Stimulated activated CD4-positive, alpha-beta T cell treated with anti-CD3 and anti-CD28 coated beads, TNF-alpha, amount 100 ng/mL, for 1 hour (primary cell): ENCODE results near the gene SEC14L1.

Experiments
- DNase-seq, 3 donors: peaks; one replicate each; pipeline ENCODE4 v3.0.0-alpha.2; 2020; ENCODE audit warnings: low read depth in 3 of 3, low spot score in 1 of 3

SEC14L1 gene

GRCh38 chr17:77160875-77161530 is 20.2 kb downstream of the SEC14L1 start:
- DNase-seq: no peak

GRCh38 chr17:77161953-77162352 is 21.2 kb downstream of the SEC14L1 start:
- DNase-seq: no peak

- DNase-seq: no peak
Observed at GRCh38 chr17:77163001-77163400, 22.2 kb downstream of the SEC14L1 start.

GRCh38 chr17:77163511-77164280 is 22.9 kb downstream of the SEC14L1 start:
- DNase-seq: no peak

- no peak for DNase-seq
Observed at GRCh38 chr17:77164483-77165091, 23.8 kb downstream of the SEC14L1 start.

GRCh38 chr17:77165577-77165976 is 24.8 kb downstream of the SEC14L1 start:
- no peak for DNase-seq

GRCh38 chr17:77167472-77168306 is 26.9 kb downstream of the SEC14L1 start:
- DNase-seq: no peak

- DNase-seq: no peak
Observed at GRCh38 chr17:77173104-77173503, 32.3 kb downstream of the SEC14L1 start.

DNA sequence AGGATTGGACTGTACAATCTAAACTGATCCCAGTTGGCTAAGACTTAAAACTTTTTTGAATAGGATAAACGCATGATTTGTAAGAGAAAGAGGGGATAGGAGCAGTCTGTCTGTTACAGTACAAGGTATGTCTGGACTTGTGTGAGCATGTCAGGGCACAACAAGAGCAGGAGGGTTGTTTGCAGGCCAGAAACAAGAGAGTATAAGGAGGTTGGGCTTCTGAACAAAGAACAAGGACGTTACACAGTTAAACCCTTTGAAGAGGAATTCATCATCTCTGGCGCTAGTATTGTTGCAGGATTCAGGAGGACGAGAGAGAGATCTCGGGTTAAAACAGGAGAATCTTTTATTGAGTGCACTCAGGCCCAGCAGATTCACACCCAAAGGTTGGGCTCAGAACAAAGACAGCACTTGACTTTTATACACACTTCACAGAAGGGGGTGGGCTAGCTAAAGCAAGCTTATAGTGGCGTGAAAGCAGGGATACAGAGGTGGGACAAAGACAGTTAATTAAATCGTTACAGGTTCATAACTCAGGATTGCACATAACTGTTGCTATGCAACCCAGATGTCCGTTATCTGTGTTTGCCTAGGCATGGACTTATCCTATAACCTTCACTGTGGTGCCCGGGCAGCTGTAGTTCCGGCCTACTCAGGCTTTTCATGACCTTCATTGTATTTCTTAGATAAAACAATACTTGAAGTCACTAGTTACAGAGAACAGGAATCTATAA is 34.3 kb downstream of the SEC14L1 start:
- DNase-seq: no peak

GRCh38 chr17:77177002-77177741 is 36.4 kb downstream of the SEC14L1 start:
- DNase-seq: no peak

- no peak for DNase-seq
Observed at GRCh38 chr17:77178050-77178449, 37.3 kb downstream of the SEC14L1 start.

- no peak for DNase-seq
Observed at GRCh38 chr17:77178563-77178962, 37.8 kb downstream of the SEC14L1 start.

DNA sequence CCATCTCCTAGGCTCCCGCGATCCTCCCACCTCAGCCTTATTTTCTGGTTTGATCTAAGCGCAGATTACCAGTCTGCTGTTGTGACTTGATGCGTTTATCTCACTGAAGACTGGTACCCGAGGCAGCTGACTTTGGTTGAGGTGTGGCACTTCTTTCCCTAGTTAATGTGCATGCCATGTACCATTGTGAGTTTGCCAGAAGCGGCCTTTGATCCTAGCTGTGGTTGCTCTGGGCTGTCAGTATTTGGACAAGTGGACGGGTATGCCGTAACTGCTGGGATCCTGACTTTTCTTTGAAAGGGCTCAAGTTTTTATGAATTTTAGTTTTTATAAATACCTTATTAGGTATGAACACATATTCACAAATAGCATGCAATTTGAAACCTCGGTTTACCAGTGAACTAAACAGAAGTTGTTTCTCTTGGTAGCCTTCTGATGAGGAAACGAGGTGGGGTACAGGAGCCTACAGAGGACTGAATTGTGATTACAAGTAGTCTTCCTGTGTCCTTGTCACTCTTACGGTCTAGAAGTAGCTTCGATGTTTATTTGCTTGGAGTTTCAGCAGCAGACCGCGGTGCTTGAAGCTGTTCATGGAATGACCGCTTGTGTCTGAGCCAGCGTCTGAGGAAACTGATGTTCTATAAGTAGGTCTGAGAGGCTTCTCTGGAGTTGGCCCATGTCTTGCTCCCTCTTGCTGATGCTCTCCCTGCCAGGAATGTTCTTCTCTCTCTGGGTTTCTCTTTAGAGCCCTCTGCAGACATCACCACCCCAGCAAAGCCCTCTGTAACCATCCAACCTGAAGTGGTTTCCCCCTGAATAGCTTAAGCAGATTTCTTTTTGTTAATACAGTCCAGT is 40.0 kb downstream of the SEC14L1 start:
- no peak for DNase-seq

DNA sequence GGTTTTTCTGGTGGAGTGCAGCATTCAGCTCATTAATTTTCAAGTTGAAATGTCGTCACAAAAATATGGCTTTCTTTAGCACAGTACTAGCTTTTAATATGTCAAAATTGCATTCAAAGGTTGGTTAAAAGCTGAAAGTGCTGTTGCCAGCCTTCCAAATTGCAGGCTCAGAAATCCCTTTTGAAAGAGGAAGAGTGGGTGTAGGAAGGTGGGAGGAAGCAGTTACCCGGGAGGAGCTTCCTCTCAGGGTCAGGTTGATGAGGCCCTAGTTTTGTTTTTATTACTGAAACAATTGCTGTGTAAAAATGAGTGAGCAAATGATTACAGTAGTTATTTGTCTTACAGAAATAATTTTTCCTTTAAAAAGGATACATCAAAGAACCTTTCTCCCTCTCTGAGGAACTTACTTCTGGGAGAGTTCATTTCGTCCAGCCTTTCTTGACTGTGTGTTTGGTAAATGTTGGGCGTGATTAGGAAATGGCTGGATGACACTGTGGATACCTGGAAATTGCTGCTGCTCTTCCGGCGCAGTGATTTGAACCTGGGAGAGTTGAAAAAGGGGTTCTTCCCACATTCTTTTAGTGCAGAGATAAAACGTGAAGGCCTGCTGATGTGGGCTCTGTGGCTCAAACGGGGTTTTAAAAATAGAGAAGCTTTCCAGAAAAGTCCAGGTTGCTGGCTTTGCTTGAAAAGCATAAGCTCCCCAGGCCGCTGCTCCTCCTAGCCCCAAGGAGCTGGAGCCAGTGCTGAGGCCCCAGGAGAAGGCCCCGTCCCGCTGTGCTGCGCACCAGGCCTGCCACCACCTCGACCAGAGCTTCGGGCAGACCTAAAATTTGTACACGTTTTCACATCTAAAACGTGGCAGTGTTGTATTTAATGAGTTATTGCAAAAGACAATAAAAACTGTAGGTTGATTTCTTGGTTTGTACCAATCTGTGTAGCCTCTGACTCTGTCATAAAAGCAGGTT is 41.7 kb downstream of the SEC14L1 start:
- DNase-seq: no peak

GRCh38 chr17:77184474-77184873 is 43.7 kb downstream of the SEC14L1 start:
- no peak for DNase-seq

DNA sequence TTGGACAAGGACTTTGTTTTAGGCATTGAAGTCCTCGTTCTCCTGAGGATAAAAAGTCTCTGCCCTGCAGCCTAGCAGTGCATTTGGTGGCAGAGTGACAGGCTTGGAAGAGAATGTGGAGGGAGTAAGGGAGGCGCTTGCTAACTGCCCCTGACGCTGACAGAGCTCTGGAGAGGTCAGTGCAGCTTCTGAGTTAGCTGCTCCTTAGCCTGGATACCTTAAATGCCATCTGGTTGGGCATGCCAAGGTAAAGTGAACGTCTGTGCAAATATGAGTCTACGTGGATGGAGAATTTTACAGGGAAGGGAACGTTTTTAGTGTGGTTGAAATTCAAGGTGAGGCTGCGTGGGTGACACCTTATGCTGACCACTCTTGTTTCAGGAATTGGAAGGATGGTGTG is 44.4 kb downstream of the SEC14L1 start:
- DNase-seq: no peak

GRCh38 chr17:77186141-77186604 is 45.4 kb downstream of the SEC14L1 start:
- DNase-seq: no peak
